Endothelial cell of umbilical vein (primary cell): ENCODE results near the gene NKD1. TPM values are rescaled to one million over a fixed set of nuclear protein-coding genes. Genes with fewer than 3 reads are reported as not detected.

Experiments used
- BruUV-seq: library from RNA; stranded (reverse); fragments of 400-500 nt; replicated peaks from 2 replicates; lab custom pipeline; 2021; lab: Mats Ljungman, UMichigan
- CTCF ChIA-PET: fragments of 300-600, 350-600 bp; sonication (Branson Sonifier 250); formaldehyde crosslinking; loops from one replicate; lab custom pipeline; 2021; ENCODE audit warnings: antibody characterized with exemption, inconsistent platforms; lab: Charles Lee
- POLR2A ChIA-PET: fragments of 300-600, 350-600 bp; sonication (Branson Sonifier 250); formaldehyde crosslinking; loops from one replicate; lab custom pipeline; 2021; ENCODE audit warnings: antibody characterized with exemption, inconsistent platforms; lab: Charles Lee
- DNase-seq: peaks from one replicate; pipeline ENCODE4 v3.0.0-alpha.2; 2011; ENCODE audit warnings: low read depth, low spot score
- FAIRE-seq: peaks from 2 replicates; lab custom pipeline; 2011; peaks lifted over from hg19 to GRCh38; lab: Jason Lieb, UNC
- H2AFZ ChIP-seq: 2 replicates; pipeline ENCODE4 v1.6.0; 2012; ENCODE audit warnings: low read depth, low read length, control low read depth, inconsistent platforms
- H3K27ac ChIP-seq: 2 replicates; pipeline ENCODE4 v1.5.1; 2011; ENCODE audit warnings: low read depth, mild to moderate bottlenecking, control low read depth, low read length, moderate library complexity; ENCODE audit not compliant: insufficient read depth
- H3K27me3 ChIP-seq, 2 experiments: 2 replicates each; pipeline versions ENCODE4 v1.6.0 to v1.6.1; 2011; ENCODE audit warnings: low read length in 2 of 2, mixed read lengths in 1 of 2; ENCODE audit not compliant: control insufficient read depth in 2 of 2, insufficient read depth in 2 of 2
- H3K36me3 ChIP-seq, 2 experiments: 2 replicates in 1 of 2; 3 replicates in 1 of 2; pipeline ENCODE4 v1.5.1; 2011; ENCODE audit warnings: low read length in 2 of 2, mild to moderate bottlenecking in 1 of 2, moderate library complexity in 1 of 2; ENCODE audit not compliant: control insufficient read depth in 2 of 2, insufficient read depth in 2 of 2; ENCODE audit errors: extremely low read depth in 1 of 2
- H3K4me1 ChIP-seq: 3 replicates; pipeline ENCODE4 v1.5.1; 2011; ENCODE audit warnings: mild to moderate bottlenecking, low read length; ENCODE audit not compliant: control insufficient read depth, insufficient read depth; ENCODE audit errors: extremely low read depth
- H3K4me2 ChIP-seq: 2 replicates; pipeline ENCODE4 v1.6.1; 2011; ENCODE audit warnings: low read length, control low read depth, mixed read lengths; ENCODE audit not compliant: insufficient read depth
- H3K4me3 ChIP-seq, 3 experiments: fragments of 200-600 bp in 1 of 3; sonication (generic), shearing (Covaris generic) in 1 of 3; replicated peaks in 1 of 3; 2 replicates each; pipeline ENCODE4 v1.5.1; 2011 to 2016; ENCODE audit warnings: control low read depth in 3 of 3, low read length in 3 of 3, mild to moderate bottlenecking in 2 of 3, inconsistent platforms in 1 of 3, low read depth in 1 of 3, moderate library complexity in 1 of 3; ENCODE audit not compliant: insufficient read depth in 1 of 3
- H3K79me2 ChIP-seq: 2 replicates; pipeline ENCODE4 v1.6.0; 2012; ENCODE audit warnings: low read length, inconsistent platforms; ENCODE audit not compliant: control insufficient read depth, insufficient read depth
- H3K9ac ChIP-seq: replicated peaks from 2 replicates; pipeline ENCODE3; 2011; ENCODE audit warnings: low read length, control low read depth; ENCODE audit not compliant: insufficient read depth; ENCODE audit errors: extremely low read depth
- H3K9me1 ChIP-seq: replicated peaks from 3 replicates; pipeline ENCODE4 v1.6.0; 2011; ENCODE audit warnings: mild to moderate bottlenecking, low read length; ENCODE audit not compliant: control insufficient read depth, insufficient read depth; ENCODE audit errors: extremely low read depth
- H3K9me3 ChIP-seq: replicated peaks from 2 replicates; pipeline ENCODE4 v1.5.1; 2012; ENCODE audit warnings: low read length, inconsistent platforms; ENCODE audit not compliant: control insufficient read depth, insufficient read depth
- H4K20me1 ChIP-seq: replicated peaks from 2 replicates; pipeline ENCODE3; 2011; ENCODE audit warnings: mild to moderate bottlenecking, low read length; ENCODE audit not compliant: control insufficient read depth, insufficient read depth; ENCODE audit errors: extremely low read depth
- EZH2 ChIP-seq: IDR thresholded peaks from 2 replicates; pipeline ENCODE4 v1.6.1; 2012; ENCODE audit warnings: borderline replicate concordance, low read depth, mild to moderate bottlenecking, moderate library complexity, low read length, inconsistent platforms; ENCODE audit not compliant: severe bottlenecking
- FOS ChIP-seq: IDR thresholded peaks from 2 replicates; pipeline ENCODE4 v1.6.1; 2011; ENCODE audit warnings: mild to moderate bottlenecking, low read length, moderate library complexity, borderline replicate concordance; ENCODE audit not compliant: insufficient read depth
- GATA2 ChIP-seq: IDR thresholded peaks from 2 replicates; pipeline ENCODE4 v1.7.0; 2011; ENCODE audit warnings: low read depth, mild to moderate bottlenecking, moderate library complexity, mixed read lengths, low read length; ENCODE audit not compliant: insufficient read length, insufficient read depth
- JUN ChIP-seq: IDR thresholded peaks from 2 replicates; pipeline ENCODE4 v1.6.1; 2011; ENCODE audit warnings: borderline replicate concordance, low read depth; ENCODE audit not compliant: insufficient read length, insufficient read depth
- MAX ChIP-seq: IDR thresholded peaks from 2 replicates; pipeline ENCODE4 v1.6.1; 2011; ENCODE audit not compliant: insufficient read depth, insufficient read length
- MYC ChIP-seq: IDR thresholded peaks from one replicate; pipeline ENCODE4 v1.6.1; 2011; ENCODE audit warnings: mild to moderate bottlenecking, low read depth, low read length
- POLR2A ChIP-seq: IDR thresholded peaks from 2 replicates; pipeline ENCODE4 v1.6.1; 2012; ENCODE audit warnings: low read depth, mild to moderate bottlenecking, control low read depth, low read length
- POLR2AphosphoS5 ChIP-seq: IDR thresholded peaks from 2 replicates; pipeline ENCODE4 v1.6.1; 2012; ENCODE audit warnings: low read depth, mild to moderate bottlenecking, control low read depth, low read length, moderate library complexity; ENCODE audit not compliant: insufficient read depth
- dilution Hi-C: fragments of 300-500 bp; cut with MboI; formaldehyde crosslinking; loops from one replicate; pipeline ENCODE4 v1.15.0; 2019; ENCODE audit warnings: low sequenced_read_pairs; ENCODE audit not compliant: extremely low pct_ligation_motif_present
- intact Hi-C: fragments of 100-400 bp; cut with micrococcal nuclease; formaldehyde crosslinking; loops from one replicate; pipeline ENCODE4 v1.10.0; 2022
- polyA plus RNA-seq, 4 experiments: library from polyadenylated mRNA; depleted of rRNA in 3 of 4; stranded (reverse) in 3 of 4; unstranded in 1 of 4; fragments of >200 nt; gene quantifications; 2 replicates each; pipeline versions ENCODE4 v1.2.1 to v1.2.3, GENCODE V29; 2011 to 2012; ENCODE audit warnings: missing spikeins in 1 of 4
- total RNA-seq: library from RNA; stranded (reverse); gene quantifications from 2 replicates; pipeline ENCODE4 v1.2.3, GENCODE V29; 2021
- TF ChIP-seq, protein P1 (sequence below), 2 donors: IDR thresholded peaks; 1 replicate in 1 of 2; 2 replicates in 1 of 2; pipeline ENCODE4 v1.5.1; 2011; ENCODE audit warnings: low read length in 2 of 2, mild to moderate bottlenecking in 2 of 2, moderate library complexity in 2 of 2, control low read depth in 1 of 2, inconsistent platforms in 1 of 2, low read depth in 1 of 2; ENCODE audit not compliant: insufficient read depth in 1 of 2; ENCODE audit errors: extremely low read depth in 1 of 2

Gene NKD1
- total and polyA plus RNA-seq, 2 donors (not counting 3 experiments of a cell fraction or from before 2014, with no cell fraction given) = not detected

DNA sequence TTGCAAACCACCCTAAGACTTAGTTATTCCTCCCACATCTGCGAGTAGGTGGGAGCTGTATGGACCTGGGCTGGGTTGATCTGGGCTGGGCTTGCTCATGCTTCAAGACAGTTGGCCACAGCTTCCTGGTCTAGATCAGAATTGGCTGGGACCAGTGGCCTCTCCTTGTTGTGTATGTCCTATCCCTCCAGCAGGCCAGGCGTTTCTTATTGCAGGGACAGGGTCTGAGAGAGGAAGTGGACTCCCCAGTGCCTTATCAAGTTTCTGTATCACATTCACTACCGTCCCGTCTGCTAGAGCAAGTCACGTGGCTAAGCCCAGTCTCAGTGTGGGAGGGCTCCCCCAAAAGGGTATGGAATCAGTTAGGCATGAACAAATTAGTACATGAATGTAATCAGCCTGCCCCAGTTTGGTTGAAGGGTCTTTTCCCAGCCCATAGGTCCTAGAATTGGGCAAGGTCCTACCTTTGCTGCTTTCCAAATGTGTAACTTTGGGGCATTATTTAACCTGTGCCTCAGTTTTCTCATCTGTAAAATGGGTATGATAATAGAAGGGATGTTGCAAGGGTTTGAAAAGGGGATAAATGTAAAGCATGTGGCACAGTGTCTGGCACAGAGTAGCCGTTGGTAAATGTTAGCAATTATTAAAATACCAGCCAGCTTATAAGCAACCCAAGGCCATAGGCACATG, 36.0 kb downstream of the NKD1 start:
- FAIRE-seq (no peak), DNase-seq (no peak)
- intact Hi-C loops (no loop called here), dilution Hi-C loops (no loop called here)
- BruUV-seq = no TSS peak
- Histone ChIP-seq H3K4me1 (no peaks in the 10 kb centered on the region), H2AFZ (no peak overlapping the region), H3K79me2 (no peaks in the 10 kb centered on the region), H3K9me1 (no peaks in the 10 kb centered on the region), H3K9me3 (no peaks in the 10 kb centered on the region), H3K4me3 (no peak overlapping the region), H3K36me3 (no peaks in the 10 kb centered on the region), H3K9ac (no peak overlapping the region), H3K4me2 (no peak overlapping the region), H3K27ac (no peak overlapping the region), H4K20me1 (no peaks in the 10 kb centered on the region), H3K27me3 (no peaks in the 10 kb centered on the region)
- CTCF ChIA-PET = interaction anchor here (0.9 to 1.5 kb wide), 2 partner anchors 10 to 81 kb away, joined by 3 to 7 read pairs; no protein-coding TSS in a partner anchor
- TF ChIP-seq JUN (no peak), MYC (no peak), MAX (no peak), POLR2A (no peak), FOS (no peak), GATA2 (no peak), EZH2 (no peak), POLR2AphosphoS5 (no peak)
- TF ChIP-seq, protein P1, sequence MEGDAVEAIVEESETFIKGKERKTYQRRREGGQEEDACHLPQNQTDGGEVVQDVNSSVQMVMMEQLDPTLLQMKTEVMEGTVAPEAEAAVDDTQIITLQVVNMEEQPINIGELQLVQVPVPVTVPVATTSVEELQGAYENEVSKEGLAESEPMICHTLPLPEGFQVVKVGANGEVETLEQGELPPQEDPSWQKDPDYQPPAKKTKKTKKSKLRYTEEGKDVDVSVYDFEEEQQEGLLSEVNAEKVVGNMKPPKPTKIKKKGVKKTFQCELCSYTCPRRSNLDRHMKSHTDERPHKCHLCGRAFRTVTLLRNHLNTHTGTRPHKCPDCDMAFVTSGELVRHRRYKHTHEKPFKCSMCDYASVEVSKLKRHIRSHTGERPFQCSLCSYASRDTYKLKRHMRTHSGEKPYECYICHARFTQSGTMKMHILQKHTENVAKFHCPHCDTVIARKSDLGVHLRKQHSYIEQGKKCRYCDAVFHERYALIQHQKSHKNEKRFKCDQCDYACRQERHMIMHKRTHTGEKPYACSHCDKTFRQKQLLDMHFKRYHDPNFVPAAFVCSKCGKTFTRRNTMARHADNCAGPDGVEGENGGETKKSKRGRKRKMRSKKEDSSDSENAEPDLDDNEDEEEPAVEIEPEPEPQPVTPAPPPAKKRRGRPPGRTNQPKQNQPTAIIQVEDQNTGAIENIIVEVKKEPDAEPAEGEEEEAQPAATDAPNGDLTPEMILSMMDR (IDR thresholded peaks at IDR 0.05; ENCODE audit: extremely low read depth in 1 of 2, insufficient read depth in 1 of 2, low read depth in 1 of 2, low read length in 2 of 2) = no peak
- POLR2A ChIA-PET = no interaction called here
